Stimulated activated CD4-positive, alpha-beta T cell treated with anti-CD3 and anti-CD28 coated beads, TNF-alpha, amount 100 ng/mL, for 4 hours (primary cell): ENCODE measurements around the gene OR10H1.
"Not testable (repeated sequence)": the region's sequence is repeated elsewhere in the genome, so short reads cannot be mapped to it uniquely, and the experiment has no call there.

Source experiments
- DNase-seq, 3 experiments: peaks; one replicate each; pipeline ENCODE4 v3.0.0-alpha.2; 2020; ENCODE audit warnings: low read depth in 3 of 3

Gene OR10H1

GRCh38 chr19:15815306-15815705 lies at the start of gene OR10H1:
OR10H1 (minus strand) TSS chr19:15815664; CDS start chr19:15808037, 7,627 bp downstream.
- no peak for DNase-seq

- no peak for DNase-seq
Observed at GRCh38 chr19:15864824-15865223, 49.4 kb upstream of the OR10H1 start.

- no peak for DNase-seq
Observed at GRCh38 chr19:15863272-15863671, 47.8 kb upstream of the OR10H1 start.

GRCh38 chr19:15862444-15862843 lies 47.0 kb upstream of the OR10H1 start:
- DNase-seq: no peak

- no peak for DNase-seq
Observed at GRCh38 chr19:15860522-15860921, 45.1 kb upstream of the OR10H1 start.

- no peak for DNase-seq
Observed at GRCh38 chr19:15859187-15859586, 43.7 kb upstream of the OR10H1 start.

GRCh38 chr19:15850385-15850784 lies 34.9 kb upstream of the OR10H1 start:
- DNase-seq: no peak

GRCh38 chr19:15846923-15847322 lies 31.5 kb upstream of the OR10H1 start:
- no peak for DNase-seq

- DNase-seq: not testable (repeated sequence)
Observed at GRCh38 chr19:15843894-15844222, 28.4 kb upstream of the OR10H1 start.

GRCh38 chr19:15843203-15843893 lies 27.9 kb upstream of the OR10H1 start:
- DNase-seq: no peak

GRCh38 chr19:15841875-15842569 lies 26.6 kb upstream of the OR10H1 start:
- DNase-seq: no peak

- DNase-seq: no peak
Observed at GRCh38 chr19:15840833-15841232, 25.4 kb upstream of the OR10H1 start.

GRCh38 chr19:15839888-15840287 lies 24.4 kb upstream of the OR10H1 start:
- DNase-seq: not testable (repeated sequence)

- DNase-seq: no peak
Observed at GRCh38 chr19:15838351-15838750, 22.9 kb upstream of the OR10H1 start.

GRCh38 chr19:15837221-15837731 lies 21.8 kb upstream of the OR10H1 start:
- DNase-seq: no peak

GRCh38 chr19:15836330-15837220 lies 21.1 kb upstream of the OR10H1 start:
- peak; percentile 87 to 89 (median 87) for DNase-seq

- peak; percentile 16 to 42 (median 20) for DNase-seq
Observed at GRCh38 chr19:15835565-15836329, 20.3 kb upstream of the OR10H1 start.

- not testable (repeated sequence) for DNase-seq
Observed at GRCh38 chr19:15834232-15834631, 18.8 kb upstream of the OR10H1 start.

- DNase-seq: no peak
Observed at GRCh38 chr19:15831626-15832025, 16.2 kb upstream of the OR10H1 start.

GRCh38 chr19:15829786-15830185 lies 14.3 kb upstream of the OR10H1 start:
- no peak for DNase-seq

- DNase-seq: no peak
Observed at GRCh38 chr19:15829306-15829698, 13.8 kb upstream of the OR10H1 start.
